OCI-LY3 (cell line): Measurements from ENCODE around the gene PPP1R3D.
"Not testable (repeated sequence)": the region's sequence is repeated elsewhere in the genome, so short reads cannot be mapped to it uniquely, and the experiment has no call there.

Source experiments
- CTCF ChIP-seq: fragments of 200-600, 300-600 bp; sonication (generic); IDR thresholded peaks from 2 replicates; pipeline ENCODE4 v1.5.1; 2014; ENCODE audit warnings: antibody characterized with exemption, low read length, low read depth
- EZH2phosphoT487 ChIP-seq: fragments of 200-600 bp; shearing (Covaris generic); IDR thresholded peaks from 2 replicates; pipeline ENCODE4 v1.6.1; 2018; ENCODE audit warnings: antibody characterized with exemption, mixed run types, low read depth

- TF ChIP-seq CTCF, EZH2phosphoT487: not testable (repeated sequence)
Measured at GRCh38 chr20:59890035-59890434, 50.1 kb downstream of the PPP1R3D start.
